ENCODE data around the gene PRELP. TPM values are rescaled to one million over a fixed set of nuclear protein-coding genes. Genes with fewer than 3 reads are reported as not detected.

Gene PRELP
- 100 to 1,000 TPM in 1 of 4 donors, 10 to 100 TPM in 3; 63.1 to 140 (median 80.8) TPM for total RNA-seq

- TF ChIP-seq CTCF (IDR thresholded peaks at IDR 0.05; ENCODE audit: low read depth), result no peak
These were observed at the start of gene PRELP for GRCh38 chr1:203475012-203475981. Gene PRELP (plus strand): TSS chr1:203475806. CDS start chr1:203483185, 7,379 bp downstream.

GRCh38 chr1:203426366-203426765 lies 49.2 kb upstream of the PRELP start:
- TF ChIP-seq CTCF (IDR thresholded peaks at IDR 0.05; ENCODE audit: low read depth), result no peak

- TF ChIP-seq CTCF (IDR thresholded peaks at IDR 0.05; ENCODE audit: low read depth), result no peak
These were observed 48.7 kb upstream of the PRELP start for GRCh38 chr1:203426870-203427269.

GRCh38 chr1:203427451-203427850 lies 48.2 kb upstream of the PRELP start:
- no peak for TF ChIP-seq CTCF (IDR thresholded peaks at IDR 0.05; ENCODE audit: low read depth)

- no peak for TF ChIP-seq CTCF (IDR thresholded peaks at IDR 0.05; ENCODE audit: low read depth)
These were observed 46.5 kb upstream of the PRELP start for GRCh38 chr1:203428981-203429599.

GRCh38 chr1:203435615-203436014 lies 40.0 kb upstream of the PRELP start:
- no peak for TF ChIP-seq CTCF (IDR thresholded peaks at IDR 0.05; ENCODE audit: low read depth)

GRCh38 chr1:203437696-203438315 lies 37.8 kb upstream of the PRELP start:
- TF ChIP-seq CTCF (IDR thresholded peaks at IDR 0.05; ENCODE audit: low read depth), result no peak
